Endothelial cell of hepatic sinusoid (primary cell): ENCODE measurements around the gene PHAF1.

ENCODE experiments used
- in situ Hi-C: cut with HindIII; loops from 2 replicates; pipeline ENCODE4 v1.10.0; 2017; ENCODE audit warnings: low sequenced_read_pairs

PHAF1 gene

DNA sequence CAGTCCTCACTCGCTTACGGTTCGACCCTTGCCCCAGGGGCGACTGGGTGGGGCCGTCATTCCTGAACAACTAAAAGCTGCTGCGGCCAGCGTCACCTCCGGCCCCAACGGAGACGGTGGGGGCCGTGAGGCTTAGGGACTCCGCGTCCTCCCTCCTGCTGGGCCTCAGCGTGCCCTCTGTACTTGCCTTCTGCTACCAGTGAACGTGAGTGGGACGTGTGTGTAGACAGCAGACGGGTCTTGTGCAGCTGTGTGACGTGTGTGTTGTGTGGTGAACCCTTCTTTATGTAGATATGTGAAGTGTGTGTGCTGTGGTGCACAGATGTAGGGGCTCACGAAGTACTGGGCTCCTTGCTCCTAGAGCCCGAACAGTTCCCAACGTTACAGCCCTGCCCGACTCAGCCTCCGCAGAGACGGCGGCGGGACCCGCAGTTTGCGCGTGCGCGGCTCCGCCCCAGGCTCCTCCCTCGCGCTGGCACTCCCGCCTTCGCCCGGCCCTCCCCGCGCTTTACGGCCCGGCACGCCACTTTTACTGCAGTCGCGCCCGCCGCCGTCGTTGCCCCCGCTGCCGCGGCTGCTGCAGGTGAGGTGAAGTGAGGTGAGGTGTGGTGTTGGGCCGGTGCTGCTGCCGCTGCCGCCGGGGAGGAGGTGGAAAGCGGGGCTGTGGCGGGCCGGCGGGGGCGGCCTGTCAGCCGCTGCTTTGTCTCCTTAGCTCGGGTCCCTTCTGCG is at the start of gene PHAF1:
Gene PHAF1 (plus strand): TSS at position 535 of the 729 bp plus-strand sequence. CDS start 235 bp downstream, outside the sequence.
- in situ Hi-C loops: no loop called here

DNA sequence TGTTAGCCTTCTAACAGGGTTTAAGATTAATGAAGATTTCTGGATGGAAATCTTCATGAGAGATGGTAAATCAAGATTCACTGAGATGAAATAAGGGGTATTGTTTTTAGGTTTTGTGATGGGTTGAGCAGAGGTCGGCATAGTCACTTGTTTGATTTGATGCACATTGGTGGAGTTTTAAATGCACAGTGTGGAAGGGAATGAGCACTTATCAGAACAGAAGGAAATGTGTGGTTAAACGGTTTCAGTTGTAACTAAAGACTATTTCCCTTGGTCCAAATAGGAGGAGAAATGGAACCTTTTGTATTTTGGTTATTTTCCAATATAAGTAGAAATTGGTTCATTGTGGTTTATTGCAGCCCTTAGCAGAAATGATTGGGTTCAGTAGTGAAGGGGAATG is 46.7 kb upstream of the PHAF1 start:
- in situ Hi-C loops: no loop called here

DNA sequence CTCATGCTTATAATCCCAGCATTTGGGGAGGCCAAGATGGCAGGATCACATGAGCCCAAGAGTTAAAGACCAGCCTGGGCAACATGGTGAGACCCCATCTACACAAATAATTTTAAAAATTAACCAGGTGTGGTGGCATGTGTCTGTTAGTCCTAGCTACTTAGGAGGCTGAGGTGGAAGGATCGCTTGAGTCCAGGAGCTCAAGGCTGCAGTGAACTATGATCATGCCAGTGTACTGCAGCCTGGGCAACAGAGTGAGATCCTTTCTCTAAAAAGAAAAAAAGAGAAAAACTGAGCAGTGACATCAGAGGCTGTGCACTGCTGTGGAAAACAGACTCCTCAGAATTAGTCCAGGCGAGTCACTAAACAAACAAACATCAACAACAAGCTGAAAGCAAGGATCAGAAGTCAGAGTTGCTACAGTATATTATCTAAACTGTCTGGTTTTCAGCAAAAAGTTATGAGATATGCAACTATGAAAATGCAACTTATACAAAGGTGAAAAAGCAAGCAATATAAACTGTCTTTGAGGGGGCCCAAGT is 41.5 kb upstream of the PHAF1 start:
- in situ Hi-C loops: no loop called here

DNA sequence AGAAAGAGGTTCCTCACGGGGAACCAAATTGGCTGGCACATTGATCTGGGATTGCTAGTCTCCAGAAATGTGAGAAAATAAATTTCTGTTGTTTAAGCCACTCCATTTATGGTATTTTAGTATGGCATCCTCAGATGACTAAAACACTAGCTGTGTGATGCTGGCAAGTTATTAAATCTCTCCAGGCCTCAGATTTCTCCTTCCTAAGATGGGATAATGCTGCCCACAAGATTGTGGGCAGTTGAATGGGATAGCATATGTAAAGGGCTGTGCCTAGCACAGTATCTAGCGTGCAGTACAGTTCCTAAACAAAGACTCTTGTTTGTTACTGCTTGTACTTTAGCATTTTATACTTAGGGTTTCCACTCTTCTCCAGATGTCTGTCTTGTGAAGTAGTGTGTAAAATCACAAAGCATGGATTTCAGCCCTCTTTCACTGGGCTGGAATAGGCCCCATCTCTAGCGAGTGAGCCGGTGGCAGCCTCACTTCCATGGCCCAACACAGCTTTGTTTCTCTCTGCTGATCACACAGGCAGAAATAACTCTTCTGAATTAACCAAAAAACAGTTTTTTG is 38.2 kb upstream of the PHAF1 start:
- in situ Hi-C loops: no loop called here

DNA sequence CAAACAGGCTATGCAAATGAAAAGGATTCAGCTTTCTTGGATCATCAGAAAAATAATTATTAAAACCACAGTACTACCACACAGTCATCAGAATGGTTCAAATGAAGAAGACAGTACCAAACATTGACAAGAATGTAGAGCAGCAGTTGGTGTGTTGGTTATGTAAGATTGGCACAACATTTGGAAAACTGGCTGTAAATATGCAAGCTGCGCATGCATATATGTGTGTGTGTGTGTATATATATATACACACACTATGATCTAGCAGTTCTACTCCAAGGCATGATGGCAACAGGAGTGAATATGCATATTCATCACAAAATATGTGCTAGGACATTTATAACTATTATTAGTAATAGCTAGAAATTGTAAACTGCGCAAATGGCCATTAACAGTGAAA is 34.4 kb upstream of the PHAF1 start:
- in situ Hi-C loops: no loop called here

DNA sequence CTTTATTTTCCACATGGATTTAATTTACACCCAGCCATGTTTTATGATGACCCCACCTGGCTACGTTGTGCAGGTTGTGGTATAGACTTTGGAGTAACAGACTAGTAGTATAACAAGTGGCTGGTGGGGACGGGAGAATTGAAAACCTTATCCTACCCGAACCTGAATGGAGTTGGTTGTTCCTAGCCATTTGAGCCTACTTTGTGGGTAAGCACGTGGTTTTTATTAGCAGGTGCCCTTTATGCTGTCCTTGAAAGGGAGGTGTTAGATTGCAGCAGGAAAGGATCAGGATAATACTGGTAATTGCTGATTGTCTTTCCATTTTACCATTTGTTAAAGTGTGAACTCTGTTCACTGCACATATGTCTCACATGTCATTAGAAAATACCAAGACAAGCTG is 31.9 kb upstream of the PHAF1 start:
- in situ Hi-C loops: no loop called here

DNA sequence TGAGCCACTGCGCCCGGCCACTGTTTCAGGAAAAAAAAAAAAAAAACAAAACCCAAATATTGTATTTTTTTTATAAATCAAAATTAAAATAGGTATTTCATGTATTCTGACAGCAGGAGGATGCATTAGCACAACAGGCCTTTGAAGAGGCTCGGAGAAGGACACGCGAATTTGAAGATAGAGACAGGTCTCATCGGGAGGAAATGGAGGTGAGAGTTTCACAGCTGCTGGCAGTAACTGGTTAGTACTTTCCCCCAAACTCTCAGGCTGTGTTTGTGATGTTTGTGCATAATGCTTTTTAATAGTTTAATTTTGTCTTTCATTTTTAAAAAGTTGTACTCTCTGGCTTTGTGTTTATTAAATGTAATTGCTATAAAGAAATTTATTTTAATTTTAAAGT is 27.6 kb upstream of the PHAF1 start:
- in situ Hi-C loops: no loop called here

DNA sequence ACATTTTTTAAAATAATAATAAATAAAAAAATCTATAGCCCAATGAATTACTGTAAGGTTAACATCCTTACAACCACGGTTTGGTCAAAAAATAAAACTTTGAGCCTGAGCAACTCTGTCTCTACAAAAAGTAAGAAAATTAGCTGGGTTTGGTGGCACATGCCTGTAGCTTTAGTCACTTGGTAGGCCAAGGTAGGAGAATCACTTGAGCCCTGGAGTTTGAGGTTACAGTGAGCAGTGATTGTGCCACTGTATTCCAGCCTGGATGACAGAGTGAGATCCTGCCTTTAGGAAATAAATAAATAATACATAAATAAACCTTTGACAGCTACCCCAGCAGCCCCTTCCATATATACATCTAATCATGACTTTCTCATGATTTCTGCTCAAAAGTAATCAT is 26.9 kb upstream of the PHAF1 start:
- in situ Hi-C loops: no loop called here

DNA sequence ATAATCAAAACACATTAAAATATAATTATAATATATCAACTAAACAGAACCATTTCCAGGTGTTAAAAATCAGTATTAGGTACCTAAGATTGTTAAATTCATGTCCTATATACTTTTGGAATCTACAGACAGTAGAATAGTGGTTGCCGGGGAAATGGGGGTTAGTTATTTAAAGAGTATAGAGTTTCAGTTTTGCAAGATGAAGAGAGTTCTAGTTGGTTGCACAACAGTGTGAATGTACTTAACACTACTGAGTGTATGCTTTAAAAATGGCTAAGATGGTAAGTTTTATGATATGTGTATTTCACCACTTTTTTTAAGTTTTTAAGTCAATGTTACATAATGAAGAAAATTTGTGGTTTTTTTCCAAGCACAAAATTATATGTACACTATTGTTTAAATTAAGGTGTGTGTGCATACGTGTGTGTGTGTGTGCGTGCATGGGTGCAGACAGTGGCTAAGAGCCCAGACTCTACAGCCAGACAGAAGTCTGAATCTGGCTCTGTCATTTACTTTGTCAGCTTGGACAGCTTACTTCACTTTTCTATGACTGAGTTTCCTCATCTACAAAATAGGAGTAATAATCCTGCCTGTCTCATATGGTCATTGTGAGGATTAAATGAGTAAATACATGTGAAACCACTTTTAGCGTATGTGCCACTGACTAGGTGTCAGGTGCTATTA is 25.3 kb upstream of the PHAF1 start:
- in situ Hi-C loops: loop anchor here (5.0 kb wide), 1 partner anchor 42 kb away; no protein-coding TSS in a partner anchor

DNA sequence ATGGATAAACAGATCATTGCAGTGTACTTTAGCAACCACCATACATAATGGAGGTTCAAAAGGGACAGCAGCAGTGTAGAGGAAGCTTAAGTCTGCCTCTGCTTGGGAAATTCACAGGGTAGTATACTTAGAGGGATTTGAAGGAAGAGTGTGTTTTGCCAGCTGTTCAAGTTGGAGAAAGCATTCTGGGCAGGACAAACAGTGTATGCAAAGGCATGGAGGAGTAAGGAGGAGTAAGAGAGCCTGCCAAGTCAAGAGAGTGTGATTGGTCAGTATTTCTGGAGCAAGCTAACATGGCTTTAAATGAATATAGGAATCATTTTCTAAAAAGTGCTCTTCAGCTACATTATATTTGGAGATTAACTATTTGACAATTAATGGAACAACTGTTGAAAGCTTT is 22.9 kb upstream of the PHAF1 start:
- in situ Hi-C loops: loop anchor here (5.0 kb wide), 1 partner anchor 45 kb away; no protein-coding TSS in a partner anchor

DNA sequence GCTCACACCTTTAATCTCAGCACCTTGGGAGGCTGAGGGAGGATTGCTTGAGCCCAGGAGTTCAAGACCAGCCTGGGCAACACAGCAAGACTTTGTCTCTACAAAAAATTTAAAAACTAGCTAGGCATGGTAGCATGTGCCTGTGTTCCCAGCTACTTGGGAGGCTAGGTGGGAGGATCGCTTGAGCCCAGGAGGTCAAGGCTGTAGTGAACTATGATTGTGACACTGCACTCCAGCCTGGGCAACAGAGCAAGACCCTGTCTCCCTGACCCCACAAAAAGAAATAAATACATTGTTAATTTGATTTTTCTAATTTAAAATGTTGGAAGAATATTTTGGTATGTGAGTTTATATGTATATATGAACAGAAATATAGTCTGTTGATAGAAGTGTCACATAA is 22.4 kb upstream of the PHAF1 start:
- in situ Hi-C loops: loop anchor here (5.0 kb wide), 1 partner anchor 45 kb away; no protein-coding TSS in a partner anchor

DNA sequence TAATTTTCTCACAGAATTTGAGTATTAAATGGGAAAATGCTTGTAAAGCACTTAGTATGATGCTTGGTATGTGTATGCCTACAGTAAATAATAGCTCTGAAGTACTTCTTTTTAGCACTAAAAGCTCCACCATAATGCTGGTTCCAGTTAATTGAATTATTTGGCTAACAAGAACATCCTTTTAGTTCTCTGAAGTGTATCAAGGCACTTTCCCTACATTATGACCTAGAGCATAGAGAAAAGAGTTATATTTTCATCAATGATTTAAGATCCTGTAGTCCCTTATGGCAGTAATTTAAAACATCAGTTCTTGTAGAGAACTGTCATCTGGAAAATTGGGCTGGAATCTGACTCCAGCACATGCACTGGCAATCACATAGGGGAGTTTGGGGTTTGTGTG is 21.9 kb upstream of the PHAF1 start:
- in situ Hi-C loops: loop anchor here (5.0 kb wide), 1 partner anchor 46 kb away; no protein-coding TSS in a partner anchor

DNA sequence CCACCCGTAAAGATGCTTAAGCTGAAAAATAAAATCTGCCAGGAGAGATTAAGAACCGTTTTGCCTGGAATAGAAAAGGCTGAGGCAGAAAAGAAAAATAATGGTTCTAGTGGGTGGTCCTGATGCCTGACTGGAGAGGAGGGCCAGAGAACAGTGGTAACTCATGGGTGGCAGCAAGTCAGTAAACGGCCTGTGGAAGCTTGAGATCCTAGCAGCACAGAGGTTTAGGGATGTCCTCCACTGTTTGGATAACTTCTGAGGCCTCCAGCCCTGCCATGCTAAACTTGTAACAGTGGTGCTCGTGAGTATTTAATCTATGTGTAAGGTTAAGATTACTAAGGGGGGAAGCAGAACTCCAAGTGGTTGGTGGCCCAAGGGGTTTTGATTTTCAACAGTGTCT is 21.2 kb upstream of the PHAF1 start:
- in situ Hi-C loops: loop anchor here (5.0 kb wide), 1 partner anchor 46 kb away; no protein-coding TSS in a partner anchor

DNA sequence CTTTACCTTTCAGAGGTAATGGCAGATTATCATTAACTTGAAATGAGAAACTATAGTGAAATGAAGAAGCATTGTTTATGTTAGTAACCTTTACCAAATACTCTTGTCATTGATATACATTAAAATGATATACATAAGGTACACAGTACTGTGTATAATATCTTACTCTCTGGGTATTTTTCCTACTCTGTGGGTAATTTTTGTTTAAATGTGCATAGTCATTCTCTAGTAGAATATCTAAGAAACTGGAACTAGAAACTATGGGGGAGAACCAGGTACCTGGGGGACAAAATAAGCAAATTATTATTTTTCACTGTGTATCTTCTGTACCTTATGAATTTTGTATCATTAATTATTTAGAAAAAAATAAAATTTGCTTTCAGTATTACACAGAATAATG is 20.6 kb upstream of the PHAF1 start:
- in situ Hi-C loops: loop anchor here (5.0 kb wide), 1 partner anchor 47 kb away; no protein-coding TSS in a partner anchor

DNA sequence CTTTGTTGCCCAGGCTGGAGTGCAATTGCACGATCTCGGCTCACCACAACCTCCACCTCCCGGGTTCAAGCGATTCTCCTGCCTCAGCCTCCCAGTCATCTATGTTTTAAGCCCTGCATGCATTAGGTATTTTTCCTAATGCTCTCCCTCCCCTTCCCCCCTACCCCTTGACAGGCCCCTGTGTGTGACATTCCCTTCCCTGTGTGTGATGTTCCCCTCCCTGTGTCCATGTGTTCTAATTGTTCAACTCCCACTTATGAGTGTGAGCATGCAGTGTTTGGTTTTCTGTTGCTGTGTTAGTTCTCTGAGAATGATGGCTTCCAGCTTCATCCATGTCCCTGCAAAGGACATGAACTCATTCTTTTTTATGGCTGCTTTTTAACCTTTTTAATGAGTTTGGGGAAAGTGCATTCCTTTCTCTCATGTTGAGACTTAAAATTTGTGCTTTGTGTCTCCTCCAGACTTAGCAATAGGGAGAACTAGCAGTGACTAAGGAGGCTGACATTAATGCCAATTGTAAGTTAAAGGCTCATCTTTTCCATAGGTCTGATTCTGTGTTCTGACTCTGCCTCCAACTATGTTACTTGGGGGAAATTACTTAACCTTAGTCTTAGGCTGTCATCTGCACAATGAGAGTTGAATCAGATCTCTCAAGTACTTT is 17.7 kb upstream of the PHAF1 start:
- in situ Hi-C loops: no loop called here

DNA sequence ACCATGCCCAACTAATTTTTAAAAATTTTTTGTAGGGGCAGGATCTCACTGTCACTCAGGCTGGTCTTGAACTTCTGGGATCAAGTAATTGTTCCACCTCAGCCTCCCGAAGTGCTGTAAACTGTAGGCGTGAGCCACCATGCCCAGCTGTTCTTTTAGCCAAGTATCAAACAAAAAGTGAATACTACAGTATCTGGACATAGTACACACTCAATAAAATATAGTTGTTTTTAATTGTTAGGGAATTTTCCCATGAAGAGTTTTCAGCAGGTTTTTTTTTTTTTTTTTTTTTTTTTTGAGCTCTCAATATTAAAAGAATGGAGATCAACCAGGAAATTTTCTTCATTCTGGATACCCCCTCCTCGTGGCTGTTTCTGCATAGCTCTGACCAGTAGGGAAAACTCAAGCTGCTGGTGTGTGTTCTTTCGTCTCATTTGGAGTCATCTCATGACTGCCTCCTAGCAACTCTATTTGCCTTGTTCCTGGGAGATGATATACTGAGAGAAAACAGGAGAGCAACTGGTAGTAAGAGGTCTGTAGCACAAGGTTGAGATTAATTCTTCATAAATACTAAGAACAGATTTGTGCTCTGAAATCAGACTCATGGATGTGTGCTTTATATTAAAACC is 16.5 kb upstream of the PHAF1 start:
- in situ Hi-C loops: no loop called here

DNA sequence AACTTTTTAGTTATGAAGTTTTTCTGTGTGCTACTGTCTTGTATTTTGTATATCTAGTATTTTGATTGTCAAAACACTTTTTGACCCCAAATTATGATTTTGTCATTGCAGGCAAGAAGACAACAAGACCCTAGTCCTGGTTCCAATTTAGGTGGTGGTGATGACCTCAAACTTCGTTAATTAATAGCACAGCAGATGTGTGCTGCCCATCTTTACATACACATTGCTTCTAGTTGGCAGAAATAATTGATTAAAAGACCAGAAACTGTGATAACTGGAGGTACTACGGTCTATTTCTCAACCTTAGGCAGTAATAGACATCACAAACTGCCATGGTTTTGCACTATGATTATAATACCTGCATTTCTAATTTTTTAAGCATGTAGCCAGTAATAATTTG is 11.1 kb upstream of the PHAF1 start:
- in situ Hi-C loops: loop anchor here (5.0 kb wide), 1 partner anchor 34 kb away; no protein-coding TSS in a partner anchor

DNA sequence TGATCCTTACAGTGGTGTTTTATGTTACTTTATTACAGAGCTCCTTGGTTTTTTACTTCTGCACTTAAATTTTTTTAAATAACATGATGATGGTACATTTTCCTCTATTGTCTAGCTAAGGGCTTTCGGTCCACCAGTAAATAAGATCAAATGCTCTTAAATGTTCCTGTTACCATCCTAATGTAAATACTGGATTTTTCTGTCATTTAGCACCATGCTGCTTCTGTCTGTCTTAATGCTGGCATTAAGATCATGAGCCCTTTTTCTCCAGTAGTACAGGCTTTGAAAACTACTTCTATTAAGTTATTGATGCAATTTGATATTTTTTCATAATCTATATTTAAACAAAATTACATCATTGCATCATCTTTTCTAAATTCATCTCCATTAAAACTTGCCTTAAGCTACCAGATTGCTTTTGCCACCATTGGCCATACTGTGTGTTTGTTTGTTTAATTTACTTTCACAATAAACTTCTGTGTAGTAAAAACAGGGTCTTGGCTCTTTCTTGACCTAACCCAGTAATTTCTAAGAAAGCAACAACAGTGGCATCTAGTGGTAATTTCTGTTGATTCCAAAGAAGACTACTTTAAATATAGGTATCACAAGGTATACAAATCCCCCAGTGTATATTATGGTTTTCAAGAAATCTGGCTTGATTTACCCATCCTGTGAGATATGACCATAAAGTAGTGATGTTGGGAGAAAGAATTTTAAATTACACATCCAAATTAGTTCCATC is 9.0 kb upstream of the PHAF1 start:
- in situ Hi-C loops: no loop called here

DNA sequence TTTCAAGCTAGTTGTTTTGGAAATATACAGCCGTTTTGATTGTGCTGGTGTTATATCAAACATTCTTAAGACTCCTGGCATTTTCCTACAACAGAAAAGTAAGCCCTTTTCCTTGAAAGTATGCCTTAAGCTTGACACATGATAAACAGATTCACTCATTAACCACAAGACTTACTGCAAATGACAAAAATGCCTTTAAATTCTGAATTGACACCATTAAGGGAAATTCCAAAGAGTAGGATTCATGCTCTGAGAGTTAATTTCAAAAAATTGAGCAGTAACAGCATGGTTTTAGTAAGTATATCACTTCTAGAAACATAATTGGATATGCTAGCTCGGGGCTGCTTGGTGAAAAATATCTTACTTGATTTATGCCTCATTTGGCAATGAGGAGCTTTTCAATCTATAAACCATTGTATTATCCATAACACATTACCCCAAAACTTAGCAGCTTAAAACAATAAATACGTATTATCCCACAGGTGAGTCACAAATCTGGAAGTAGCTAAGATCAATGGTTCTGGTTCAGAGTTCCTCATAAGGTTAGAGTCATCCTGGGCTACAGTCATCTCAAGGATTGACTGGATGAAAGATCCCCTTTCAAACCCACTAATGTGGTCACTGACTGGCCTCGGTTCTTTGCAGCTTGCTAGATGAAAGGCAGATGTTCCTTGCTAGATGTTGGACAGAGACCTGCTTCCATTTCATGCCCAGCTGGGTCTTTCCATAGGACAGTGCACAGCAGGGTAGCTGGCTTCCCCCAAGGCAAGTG is 8.2 kb upstream of the PHAF1 start:
- in situ Hi-C loops: no loop called here
